Smooth muscle cell (in vitro differentiated cells): ENCODE measurements around the gene IRAG1. TPM values are rescaled to one million over a fixed set of nuclear protein-coding genes. Genes with fewer than 3 reads are reported as not detected.

Experiments
- DNase-seq: peaks from one replicate; lab custom pipeline; 2025; ENCODE audit not compliant: unreplicated experiment; lab: John Stamatoyannopoulos, UW
- H2AFZ ChIP-seq: fragments of 200-600 bp; sonication (generic); 2 replicates; pipeline ENCODE4 v1.6.0; 2016; ENCODE audit warnings: antibody characterized with exemption, low read depth, mild to moderate bottlenecking
- H3F3A ChIP-seq: fragments of 200-600 bp; sonication (generic); 2 replicates; pipeline ENCODE4 v1.6.0; 2017; ENCODE audit warnings: antibody characterized with exemption, low read depth
- H3K27ac ChIP-seq: fragments of 200-600 bp; sonication (generic); 2 replicates; pipeline ENCODE4 v1.5.1; 2016; ENCODE audit warnings: low read depth, mild to moderate bottlenecking
- H3K27me3 ChIP-seq: fragments of 200-600 bp; sonication (generic); 2 replicates; pipeline ENCODE4 v1.6.1; 2016; ENCODE audit warnings: low read depth, mild to moderate bottlenecking
- H3K36me3 ChIP-seq: fragments of 200-600 bp; sonication (generic); 2 replicates; pipeline ENCODE4 v1.5.1; 2016; ENCODE audit warnings: low read depth
- H3K4me1 ChIP-seq: fragments of 200-600 bp; sonication (generic); 2 replicates; pipeline ENCODE4 v1.5.1; 2016; ENCODE audit warnings: low read depth
- H3K4me2 ChIP-seq: fragments of 200-600 bp; sonication (generic); 2 replicates; pipeline ENCODE4 v1.6.0; 2016; ENCODE audit warnings: mild to moderate bottlenecking
- H3K4me3 ChIP-seq: fragments of 200-600 bp; sonication (generic); 2 replicates; pipeline ENCODE4 v1.5.1; 2016; ENCODE audit warnings: mild to moderate bottlenecking
- H3K79me2 ChIP-seq: fragments of 200-600 bp; sonication (generic); 2 replicates; pipeline ENCODE4 v1.6.0; 2016; ENCODE audit warnings: low read depth, mild to moderate bottlenecking
- H3K9ac ChIP-seq: fragments of 200-600 bp; sonication (generic); 2 replicates; pipeline ENCODE4 v1.6.0; 2016; ENCODE audit warnings: low read depth
- H3K9me3 ChIP-seq: fragments of 200-600 bp; sonication (generic); replicated peaks from 2 replicates; pipeline ENCODE4 v1.5.1; 2016; ENCODE audit warnings: low read depth
- H4K20me1 ChIP-seq: fragments of 200-600 bp; sonication (generic); 2 replicates; pipeline ENCODE4 v1.6.0; 2016; ENCODE audit warnings: low read depth
- CTCF ChIP-seq: fragments of 200-600 bp; sonication (generic); IDR thresholded peaks from 2 replicates; pipeline ENCODE4 v1.5.1; 2017; ENCODE audit warnings: borderline replicate concordance, mild to moderate bottlenecking, antibody characterized with exemption; ENCODE audit not compliant: insufficient read depth, poor library complexity, severe bottlenecking
- WGBS: methylation state at CpG from one replicate; pipeline ENCODE4 v1.1.7; 2016; ENCODE audit warnings: low lambda C conversion rate; 5-methylcytosine and 5-hydroxymethylcytosine counted together
- polyA plus RNA-seq: library from polyadenylated mRNA; unstranded; fragments of >200 nt; fragmentation: Nextera tagmentation; extraction: Ambion mirVana; gene quantifications from 2 replicates; pipeline ENCODE4 v1.2.1, GENCODE V29; 2016
- total RNA-seq: library from RNA; depleted of rRNA; stranded (reverse); fragments of >200 nt; gene quantifications from 2 replicates; pipeline ENCODE4 v1.2.3, GENCODE V29; 2014

The IRAG1 gene
- total and polyA plus RNA-seq, 2 experiments from 2014 or later: 2.5 to 4.4 TPM

DNA sequence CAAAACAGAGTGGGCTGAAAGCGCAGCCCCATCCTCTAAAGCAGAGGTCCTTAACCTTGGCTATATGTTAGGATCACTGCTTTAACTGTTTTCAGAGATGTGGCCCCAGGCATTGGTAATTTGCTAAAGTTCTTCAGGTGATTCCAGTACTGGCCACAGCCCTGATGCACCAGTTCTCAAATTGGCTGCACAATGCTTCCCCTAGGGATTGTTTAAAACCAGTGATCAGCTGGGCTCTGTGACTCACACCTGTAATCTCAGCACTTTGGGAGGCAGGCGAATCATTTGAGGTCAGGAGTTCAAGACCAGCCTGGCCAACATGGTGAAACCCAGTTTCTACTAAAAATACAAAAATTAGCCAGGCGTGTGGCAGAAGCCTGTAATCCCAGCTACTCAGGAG lies 8.4 kb upstream of the IRAG1 start:
- no peak for DNase-seq
- H3K27me3 ChIP-seq: no peaks in the 10 kb centered on the region

DNA sequence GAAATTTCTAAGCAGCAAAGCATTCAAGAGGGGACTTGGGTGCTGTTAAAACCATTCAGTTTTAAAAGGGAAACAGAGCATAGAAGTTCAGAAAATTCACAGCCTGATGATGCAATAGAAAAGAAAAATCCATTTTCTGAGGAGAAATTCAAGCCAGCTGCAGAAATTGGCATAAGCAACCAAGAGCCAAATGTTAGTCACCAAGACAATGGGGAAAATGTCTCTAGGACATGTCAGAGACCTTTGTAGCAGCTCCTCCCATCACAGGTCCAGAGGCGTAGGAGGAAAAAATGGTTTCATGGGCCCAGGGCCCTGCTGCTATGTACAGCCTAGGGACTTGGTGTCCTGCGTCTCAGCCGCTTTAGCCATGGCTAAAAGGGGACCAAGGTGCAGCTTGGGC lies 5.5 kb upstream of the IRAG1 start:
- Histone ChIP-seq H3K4me2 (no peak overlapping the region), H3K4me1 (no peaks in the 10 kb centered on the region), H3F3A (no peaks in the 10 kb centered on the region), H3K36me3 (no peaks in the 10 kb centered on the region), H3K79me2 (no peaks in the 10 kb centered on the region), H3K9me3 (no peaks in the 10 kb centered on the region), H3K27me3 (no peaks in the 10 kb centered on the region), H3K27ac (no peak overlapping the region), H4K20me1 (no peaks in the 10 kb centered on the region), H3K4me3 (no peak overlapping the region), H2AFZ (no peak overlapping the region), H3K9ac (no peak overlapping the region)
- no peak for DNase-seq
- TF ChIP-seq CTCF: no peak
- 95% methylated on average over 3 of the region's 3 CpGs for WGBS

More for the DNA sequence above, 8.4 kb upstream of the IRAG1 start:
- Histone ChIP-seq H3K9me3 (no peaks in the 10 kb centered on the region), H3K4me3 (no peak overlapping the region), H3K4me2 (no peak overlapping the region), H3F3A (no peaks in the 10 kb centered on the region), H3K27ac (no peak overlapping the region), H3K79me2 (no peaks in the 10 kb centered on the region), H3K4me1 (no peaks in the 10 kb centered on the region), H2AFZ (no peak overlapping the region), H3K36me3 (no peaks in the 10 kb centered on the region), H3K9ac (no peak overlapping the region), H4K20me1 (no peaks in the 10 kb centered on the region)
- no peak for TF ChIP-seq CTCF
- 75% methylated on average over 3 of the region's 3 CpGs for WGBS

GRCh38 chr11:10697323-10697620 lies 3.7 kb upstream of the IRAG1 start:
- DNase-seq: no peak
- no peak for TF ChIP-seq CTCF
- Histone ChIP-seq H3K79me2 (no peaks in the 10 kb centered on the region), H3F3A (no peaks in the 10 kb centered on the region), H3K4me2 (no peak overlapping the region), H3K4me1 (no peaks in the 10 kb centered on the region), H3K9ac (no peak overlapping the region), H3K36me3 (no peaks in the 10 kb centered on the region), H3K9me3 (no peaks in the 10 kb centered on the region), H2AFZ (no peak overlapping the region), H3K4me3 (no peak overlapping the region), H3K27ac (no peak overlapping the region), H4K20me1 (no peaks in the 10 kb centered on the region), H3K27me3 (no peaks in the 10 kb centered on the region)
- WGBS: 73% methylated on average over 2 of the region's 2 CpGs

- Histone ChIP-seq H3K79me2 (no peaks in the 10 kb centered on the region), H3K9me3 (no peaks in the 10 kb centered on the region), H2AFZ (no peak overlapping the region), H3K4me3 (no peak overlapping the region), H3K27me3 (no peaks in the 10 kb centered on the region), H3K9ac (no peak overlapping the region), H4K20me1 (no peaks in the 10 kb centered on the region), H3F3A (no peaks in the 10 kb centered on the region), H3K36me3 (no peaks in the 10 kb centered on the region), H3K27ac (no peak overlapping the region), H3K4me2 (no peak overlapping the region), H3K4me1 (no peaks in the 10 kb centered on the region)
- DNase-seq: no peak
- TF ChIP-seq CTCF: no peak
- 83% methylated on average over 9 of the region's 9 CpGs for WGBS
Observed at GRCh38 chr11:10696468-10697322, 3.1 kb upstream of the IRAG1 start.
